GM18873 (cell line): ENCODE results near the gene OR10C1.
"Not testable (repeated sequence)": the region's sequence is repeated elsewhere in the genome, so short reads cannot be mapped to it uniquely, and the experiment has no call there.

Source experiments
- ATAC-seq: cut with Tn5 transposase; IDR thresholded peaks from one replicate; pipeline ENCODE4 v1.9.1; 2021; ENCODE audit warnings: mild to moderate bottlenecking, moderate library complexity, moderate number of reproducible peaks; ENCODE audit not compliant: unreplicated experiment, low FRiP score

OR10C1 gene

GRCh38 chr6:29439006-29439405 is at the start of gene OR10C1:
Gene OR10C1 (plus strand): TSS chr6:29439306. CDS start chr6:29440016, 710 bp downstream.
- no peak for ATAC-seq

GRCh38 chr6:29395331-29395730 is 43.8 kb upstream of the OR10C1 start, which contains the start of gene OR12D2:
Gene OR12D2 (plus strand): TSS chr6:29395631. CDS start chr6:29396700, 1,069 bp downstream.
- no peak for ATAC-seq

- ATAC-seq: no peak
Measured at GRCh38 chr6:29399525-29399924, 39.6 kb upstream of the OR10C1 start.

GRCh38 chr6:29403801-29404200 is 35.3 kb upstream of the OR10C1 start:
- ATAC-seq: no peak

- no peak for ATAC-seq
Measured at GRCh38 chr6:29414588-29414987, 24.5 kb upstream of the OR10C1 start, which contains the start of gene OR12D1. Gene OR12D1 (plus strand): TSS chr6:29414928.

GRCh38 chr6:29419516-29419915 is 19.6 kb upstream of the OR10C1 start:
- ATAC-seq: no peak

- no peak for ATAC-seq
Measured at GRCh38 chr6:29424168-29424567, 14.9 kb upstream of the OR10C1 start.

GRCh38 chr6:29424575-29424974 is 14.5 kb upstream of the OR10C1 start:
- ATAC-seq: no peak

- ATAC-seq: no peak
Measured at GRCh38 chr6:29425075-29425474, 14.0 kb upstream of the OR10C1 start.

GRCh38 chr6:29426654-29427053 is 12.5 kb upstream of the OR10C1 start:
- ATAC-seq: no peak

- not testable (repeated sequence) for ATAC-seq
Measured at GRCh38 chr6:29436730-29437129, 2.4 kb upstream of the OR10C1 start.

GRCh38 chr6:29442719-29443118 is 3.6 kb downstream of the OR10C1 start:
- no peak for ATAC-seq

GRCh38 chr6:29444031-29444430 is 4.9 kb downstream of the OR10C1 start:
- ATAC-seq: not testable (repeated sequence)

- no peak for ATAC-seq
Measured at GRCh38 chr6:29447670-29448069, 8.6 kb downstream of the OR10C1 start.

- ATAC-seq: no peak
Measured at GRCh38 chr6:29451471-29452193, 12.5 kb downstream of the OR10C1 start.

- no peak for ATAC-seq
Measured at GRCh38 chr6:29456971-29457370, 17.9 kb downstream of the OR10C1 start, which contains the start of the genes OR11A1 and OR2H1. Gene OR11A1 (minus strand): TSS chr6:29457071. CDS start chr6:29427641, 29,430 bp downstream. Gene OR2H1 (plus strand): TSS chr6:29457155. CDS start chr6:29461770, 4,615 bp downstream.

GRCh38 chr6:29461021-29461814 is 22.1 kb downstream of the OR10C1 start:
- no peak for ATAC-seq

- no peak for ATAC-seq
Measured at GRCh38 chr6:29462022-29462421, 22.9 kb downstream of the OR10C1 start.

GRCh38 chr6:29465279-29465678 is 26.2 kb downstream of the OR10C1 start:
- no peak for ATAC-seq

GRCh38 chr6:29465801-29466200 is 26.7 kb downstream of the OR10C1 start:
- ATAC-seq: no peak

GRCh38 chr6:29466241-29466640 is 27.1 kb downstream of the OR10C1 start:
- ATAC-seq: no peak
